HG03442 (cell line): ENCODE results near the gene DPH7.
"Not testable (repeated sequence)": the region's sequence is repeated elsewhere in the genome, so short reads cannot be mapped to it uniquely, and the experiment has no call there.

Source experiments
- ATAC-seq: cut with Tn5 transposase; IDR thresholded peaks from one replicate; pipeline ENCODE4 v1.9.1; 2021; ENCODE audit warnings: mild to moderate bottlenecking, moderate library complexity; ENCODE audit not compliant: unreplicated experiment

DPH7 gene

GRCh38 chr9:137581361-137582285 lies 2.9 kb upstream of the DPH7 start:
- ATAC-seq = no peak

GRCh38 chr9:137580954-137581322 lies 2.2 kb upstream of the DPH7 start:
- ATAC-seq = no peak

GRCh38 chr9:137580209-137580953 lies 1.7 kb upstream of the DPH7 start:
- no peak for ATAC-seq

GRCh38 chr9:137579259-137579604 lies 507 bp upstream of the DPH7 start:
- no peak for ATAC-seq

- ATAC-seq = no peak
Measured at GRCh38 chr9:137575716-137576411, 2.9 kb downstream of the DPH7 start.

GRCh38 chr9:137575364-137575715 lies 3.4 kb downstream of the DPH7 start:
- ATAC-seq = no peak

GRCh38 chr9:137574192-137574591 lies 4.5 kb downstream of the DPH7 start:
- ATAC-seq = no peak

- no peak for ATAC-seq
Measured at GRCh38 chr9:137570566-137570965, 8.2 kb downstream of the DPH7 start.

- ATAC-seq = no peak
Measured at GRCh38 chr9:137569609-137570203, 9.0 kb downstream of the DPH7 start.

GRCh38 chr9:137568445-137568844 lies 10.3 kb downstream of the DPH7 start:
- ATAC-seq = not testable (repeated sequence)

GRCh38 chr9:137564817-137565411 lies 13.8 kb downstream of the DPH7 start:
- ATAC-seq = no peak

GRCh38 chr9:137564134-137564533 lies 14.6 kb downstream of the DPH7 start:
- no peak for ATAC-seq

- ATAC-seq = no peak
Measured at GRCh38 chr9:137558127-137558526, 20.6 kb downstream of the DPH7 start.

GRCh38 chr9:137556069-137556838 lies 22.5 kb downstream of the DPH7 start:
- no peak for ATAC-seq

GRCh38 chr9:137555179-137555578 lies 23.5 kb downstream of the DPH7 start:
- no peak for ATAC-seq

- no peak for ATAC-seq
Measured at GRCh38 chr9:137554349-137554748, 24.4 kb downstream of the DPH7 start.

- not testable (repeated sequence) for ATAC-seq
Measured at GRCh38 chr9:137553654-137554053, 25.1 kb downstream of the DPH7 start.

- ATAC-seq = peak; percentile 16
Measured at GRCh38 chr9:137552022-137552768, 26.5 kb downstream of the DPH7 start.

GRCh38 chr9:137551264-137552021 lies 27.3 kb downstream of the DPH7 start, which contains the start of gene MRPL41:
MRPL41 (plus strand) TSS chr9:137551879; CDS start chr9:137552082, 203 bp downstream.
- peak; percentile 77 for ATAC-seq
